Stimulated activated naive CD8-positive, alpha-beta T cell treated with anti-CD3 and anti-CD28 coated beads, Interleukin-15, amount 100 ng/mL, for 72 hours (primary cell): ENCODE measurements around the gene CAPZA1.
A peak's percentile ranks its signal among the peaks of the same experiment; 100 is the strongest.

Experiments
- ATAC-seq: fragments of 150-1000 bp; cut with Tn5 transposase; 2 replicates; pipeline ENCODE4 v1.10.0; 2021; ENCODE audit warnings: mild to moderate bottlenecking, moderate library complexity
- DNase-seq, 2 donors: peaks; one replicate each; pipeline ENCODE4 v3.0.0; 2021 to 2022
- H3K27ac Mint-ChIP-seq, 2 donors: one replicate each; pipeline ENCODE4 v1.8.0; 2022; ENCODE audit warnings: mild to moderate bottlenecking in 2 of 2, mixed read lengths in 2 of 2, moderate library complexity in 2 of 2
- H3K27me3 Mint-ChIP-seq: one replicate; pipeline ENCODE4 v1.8.0; 2022; ENCODE audit warnings: mixed read lengths
- H3K4me1 Mint-ChIP-seq: one replicate; pipeline ENCODE4 v1.8.0; 2022; ENCODE audit warnings: mild to moderate bottlenecking, mixed read lengths
- H3K4me3 Mint-ChIP-seq, 2 donors: one replicate each; pipeline ENCODE4 v1.8.0; 2022; ENCODE audit warnings: mild to moderate bottlenecking in 2 of 2, mixed read lengths in 2 of 2, moderate library complexity in 1 of 2
- H3K9me3 Mint-ChIP-seq, 2 donors: one replicate each; pipeline ENCODE4 v1.8.0; 2022; ENCODE audit warnings: mixed read lengths in 2 of 2

The CAPZA1 gene

DNA sequence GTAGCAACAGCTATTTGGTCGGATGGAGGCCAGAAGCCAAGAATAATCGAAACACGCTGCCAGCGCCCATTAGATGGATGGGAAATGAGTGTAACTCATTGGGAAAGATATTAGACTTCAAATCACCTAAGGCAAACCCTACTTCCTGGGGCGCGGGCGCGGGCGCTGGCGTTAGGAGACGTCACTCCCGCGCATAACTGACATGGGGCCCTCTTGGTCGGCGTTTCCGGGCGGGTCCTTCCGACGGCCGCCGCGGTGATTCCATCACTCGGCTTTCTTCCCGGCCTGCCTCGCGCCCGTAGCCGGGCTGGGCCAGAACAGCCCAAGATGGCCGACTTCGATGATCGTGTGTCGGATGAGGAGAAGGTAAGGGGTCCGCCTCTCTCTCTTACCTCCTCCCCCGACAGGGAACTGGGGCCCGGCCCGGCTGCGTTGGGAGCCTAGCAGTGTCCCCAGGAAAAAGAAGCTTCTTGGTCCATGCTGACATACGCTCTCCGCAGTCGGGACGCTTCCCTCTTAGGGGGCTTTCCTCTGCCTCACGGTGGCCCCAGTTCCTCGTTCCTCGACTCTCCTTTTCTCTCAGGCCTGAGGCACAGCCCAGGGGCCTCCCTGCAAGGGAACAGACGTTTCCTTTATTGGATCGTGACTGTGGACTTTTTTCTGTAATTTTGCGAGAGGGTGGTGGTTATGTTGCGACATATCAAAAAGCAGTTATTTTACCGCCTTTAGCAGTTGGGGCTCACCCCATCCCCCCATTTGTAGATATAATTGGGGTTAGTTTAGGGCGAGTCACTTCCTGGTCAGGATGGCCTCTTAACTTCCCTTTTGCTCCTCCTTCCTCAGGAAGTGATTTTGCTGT lies at the start of gene CAPZA1:
TSS of gene CAPZA1 (plus strand) at position 315 of the 859 bp plus-strand sequence. CDS start at position 328, 13 bp downstream.
- ATAC-seq (peak; percentile 94), DNase-seq (peak; percentile 91 to 93)
- Mint-ChIP-seq H3K27me3 (no peaks in the 10 kb centered on the region), H3K4me1 (peaks cover 27% of the 10 kb centered on the region), H3K9me3 (no peaks in the 10 kb centered on the region), H3K27ac (peak within 1 kb of the TSS; percentile 99 to 100), H3K4me3 (peak within 1 kb of the TSS; percentile 95 to 99)

- no peaks in the 10 kb centered on the region for H3K27me3 Mint-ChIP-seq
- peak overlapping the region in 1 of 2 donors; percentile 31 for H3K27ac Mint-ChIP-seq
- DNase-seq (no peak), ATAC-seq (no peak)
- H3K9me3 Mint-ChIP-seq: no peaks in the 10 kb centered on the region
- H3K4me3 Mint-ChIP-seq: no peak overlapping the region
- no peaks in the 10 kb centered on the region for H3K4me1 Mint-ChIP-seq
These were observed 44.4 kb upstream of the CAPZA1 start for GRCh38 chr1:112575154-112575804.

DNA sequence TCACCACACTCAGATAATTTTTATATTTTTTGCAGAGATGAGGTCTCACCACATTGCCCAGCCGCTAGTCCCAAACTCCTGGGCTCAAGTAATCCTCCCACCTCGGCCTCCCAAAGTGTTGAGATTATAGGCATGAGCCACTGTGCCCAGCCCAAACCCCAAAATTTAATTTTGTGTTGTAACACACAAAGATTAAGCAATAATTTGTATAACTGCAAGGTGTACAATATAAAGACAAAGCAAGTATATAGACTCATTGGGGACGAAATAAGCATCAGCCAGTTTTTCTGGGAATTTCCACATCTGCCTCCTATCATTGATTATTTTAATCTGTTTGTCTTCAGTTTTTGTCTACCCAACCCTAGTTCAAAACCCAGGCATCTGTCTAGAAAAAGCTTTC lies 43.4 kb upstream of the CAPZA1 start:
- no peaks in the 10 kb centered on the region for H3K9me3 Mint-ChIP-seq
- H3K27me3 Mint-ChIP-seq: no peaks in the 10 kb centered on the region
- no peak overlapping the region for H3K4me3 Mint-ChIP-seq
- H3K4me1 Mint-ChIP-seq: no peaks in the 10 kb centered on the region
- DNase-seq (no peak), ATAC-seq (no peak)
- no peak overlapping the region for H3K27ac Mint-ChIP-seq

- no peak overlapping the region for H3K4me3 Mint-ChIP-seq
These were observed 39.7 kb upstream of the CAPZA1 start for GRCh38 chr1:112579801-112580510.

GRCh38 chr1:112581586-112582192 lies 37.9 kb upstream of the CAPZA1 start:
- ATAC-seq (no peak), DNase-seq (no peak)
- no peaks in the 10 kb centered on the region for H3K4me1 Mint-ChIP-seq
- H3K9me3 Mint-ChIP-seq: no peaks in the 10 kb centered on the region
- H3K4me3 Mint-ChIP-seq: no peak overlapping the region
- no peaks in the 10 kb centered on the region for H3K27me3 Mint-ChIP-seq
- H3K27ac Mint-ChIP-seq: peak overlapping the region in 1 of 2 donors; percentile 49

More at GRCh38 chr1:112579801-112580510, 39.7 kb upstream of the CAPZA1 start:
- ATAC-seq (no peak), DNase-seq (no peak)
- Mint-ChIP-seq H3K4me1 (no peaks in the 10 kb centered on the region), H3K9me3 (no peaks in the 10 kb centered on the region), H3K27ac (no peak overlapping the region), H3K27me3 (no peaks in the 10 kb centered on the region)

- Mint-ChIP-seq H3K4me1 (no peaks in the 10 kb centered on the region), H3K27me3 (no peaks in the 10 kb centered on the region), H3K4me3 (no peak overlapping the region), H3K9me3 (no peaks in the 10 kb centered on the region), H3K27ac (no peak overlapping the region)
- ATAC-seq (no peak), DNase-seq (no peak)
These were observed 36.3 kb upstream of the CAPZA1 start for GRCh38 chr1:112583366-112583765.

DNA sequence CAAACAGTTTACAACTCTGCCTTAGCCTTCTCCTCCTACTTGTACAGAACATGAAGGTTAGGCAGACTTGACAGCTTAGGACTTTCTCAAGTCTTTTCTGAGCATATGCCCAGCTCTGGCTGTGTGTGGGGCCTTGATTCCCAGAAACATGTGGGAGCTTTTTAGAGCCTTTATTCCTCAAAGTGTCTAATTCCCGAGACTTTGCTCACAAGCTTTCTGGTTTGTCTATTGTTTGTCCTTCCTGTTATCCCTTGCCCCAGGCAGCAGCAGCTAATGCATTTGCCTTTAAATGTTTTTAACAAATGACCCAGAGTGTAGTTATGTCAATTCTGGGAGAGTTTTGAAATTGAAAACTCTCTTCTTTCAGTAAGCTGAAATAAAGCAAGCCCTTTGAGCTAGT lies 29.9 kb upstream of the CAPZA1 start:
- ATAC-seq: no peak
- Mint-ChIP-seq H3K4me3 (no peak overlapping the region), H3K27ac (no peak overlapping the region), H3K4me1 (no peaks in the 10 kb centered on the region), H3K9me3 (peaks cover 11 to 16% of the 10 kb centered on the region in 2 donors), H3K27me3 (no peaks in the 10 kb centered on the region)
- DNase-seq: no peak

DNA sequence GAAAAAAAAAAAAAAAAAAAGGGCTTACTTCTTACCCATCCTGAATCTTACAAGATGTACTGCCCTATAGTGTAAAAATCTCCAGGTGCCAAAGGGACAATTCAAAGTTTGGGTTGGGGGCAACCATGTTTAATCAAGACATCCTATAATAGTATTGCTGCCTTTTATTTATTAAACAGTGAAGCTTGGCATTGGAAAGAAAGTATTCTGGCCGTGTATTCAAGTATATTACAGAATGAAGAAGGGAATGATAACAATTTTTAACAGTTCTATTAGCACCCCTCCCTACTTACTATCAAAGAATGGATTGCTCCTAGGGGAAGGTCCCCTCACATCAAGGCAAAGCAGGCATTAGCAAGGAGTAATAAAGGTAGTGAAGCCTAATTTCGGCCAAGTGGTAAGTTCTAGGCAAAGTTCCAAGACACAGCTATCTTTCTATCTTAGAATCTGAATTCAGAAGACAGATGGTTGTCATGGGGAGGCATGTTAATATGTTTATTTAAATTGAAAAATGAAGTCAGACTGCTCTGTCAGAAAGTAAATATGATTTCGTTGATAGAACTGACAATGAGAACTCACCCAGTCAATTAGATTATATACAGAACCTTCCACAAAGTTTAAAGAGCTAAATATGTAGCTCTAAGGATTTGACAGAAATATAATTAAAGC lies 25.3 kb upstream of the CAPZA1 start:
- Mint-ChIP-seq H3K4me3 (no peak overlapping the region), H3K27me3 (no peaks in the 10 kb centered on the region), H3K4me1 (no peaks in the 10 kb centered on the region), H3K9me3 (peaks cover 5 to 8% of the 10 kb centered on the region in 2 donors), H3K27ac (no peak overlapping the region)
- ATAC-seq (no peak), DNase-seq (no peak)

- no peaks in the 10 kb centered on the region for H3K4me1 Mint-ChIP-seq
- DNase-seq (no peak), ATAC-seq (no peak)
- H3K9me3 Mint-ChIP-seq: no peaks in the 10 kb centered on the region
- H3K27ac Mint-ChIP-seq: no peak overlapping the region
- no peaks in the 10 kb centered on the region for H3K27me3 Mint-ChIP-seq
- H3K4me3 Mint-ChIP-seq: no peak overlapping the region
These were observed 20.2 kb upstream of the CAPZA1 start for GRCh38 chr1:112599477-112599876.

- no peak overlapping the region for H3K4me3 Mint-ChIP-seq
- H3K4me1 Mint-ChIP-seq: no peaks in the 10 kb centered on the region
- H3K27me3 Mint-ChIP-seq: no peaks in the 10 kb centered on the region
- H3K9me3 Mint-ChIP-seq: no peaks in the 10 kb centered on the region
- ATAC-seq (no peak), DNase-seq (no peak)
- no peak overlapping the region for H3K27ac Mint-ChIP-seq
These were observed 16.6 kb upstream of the CAPZA1 start for GRCh38 chr1:112603012-112603411.

DNA sequence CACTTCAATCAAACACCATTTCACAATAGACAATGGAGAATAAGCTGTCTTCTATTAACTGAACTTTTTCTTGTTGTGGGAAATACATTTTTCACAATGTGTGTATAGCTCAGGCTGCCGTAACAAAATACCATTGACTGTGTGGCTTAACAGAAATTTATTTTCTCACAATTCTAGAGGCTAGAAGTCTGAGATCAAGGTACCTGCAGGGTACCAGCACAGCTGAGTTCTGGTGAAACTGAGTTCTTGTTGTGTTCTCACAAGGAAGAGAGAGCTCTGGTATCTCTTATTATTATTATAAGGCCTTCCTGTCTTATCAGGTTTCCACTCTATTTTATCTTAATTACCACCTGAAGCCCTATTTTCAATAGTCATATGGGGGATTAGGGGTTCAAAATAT lies 16.1 kb upstream of the CAPZA1 start:
- DNase-seq (no peak), ATAC-seq (no peak)
- Mint-ChIP-seq H3K4me3 (no peak overlapping the region), H3K4me1 (no peaks in the 10 kb centered on the region), H3K9me3 (no peaks in the 10 kb centered on the region), H3K27ac (no peak overlapping the region), H3K27me3 (no peaks in the 10 kb centered on the region)

DNA sequence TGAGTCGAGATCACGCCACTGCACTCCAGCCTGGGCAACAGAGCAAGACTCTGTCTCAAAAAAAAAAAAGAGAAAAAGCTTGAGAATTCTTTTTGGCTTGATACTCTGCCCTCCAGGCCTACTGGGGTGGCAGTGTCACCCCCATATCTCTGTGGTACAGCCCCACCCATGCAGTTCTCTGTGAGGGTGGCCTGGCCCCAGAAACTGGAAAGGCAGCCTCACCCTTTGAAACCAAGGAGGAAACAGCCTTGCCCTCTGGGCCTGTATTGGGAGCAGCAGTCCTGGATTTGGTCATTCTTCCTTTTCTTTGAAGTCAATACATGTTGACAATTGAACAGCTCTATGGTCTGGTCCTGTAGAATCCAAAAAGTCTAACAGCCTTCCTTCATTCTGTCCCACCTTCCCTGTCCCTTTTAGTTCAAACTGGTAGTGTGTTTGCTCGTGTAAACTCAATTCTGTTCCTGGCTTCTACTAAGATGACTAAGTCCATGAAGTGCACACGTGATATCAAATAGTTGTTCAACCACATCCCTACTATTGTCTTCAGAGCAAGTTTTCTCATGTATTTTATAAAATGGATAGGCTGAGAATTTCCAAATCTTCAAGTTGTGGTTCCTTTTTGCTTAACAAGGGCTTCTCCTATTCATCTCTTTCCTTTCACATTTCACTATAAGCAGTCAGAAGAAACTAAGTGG lies 13.9 kb upstream of the CAPZA1 start:
- ATAC-seq (no peak), DNase-seq (no peak)
- Mint-ChIP-seq H3K9me3 (no peaks in the 10 kb centered on the region), H3K4me1 (no peaks in the 10 kb centered on the region), H3K27ac (peak overlapping the region in 1 of 2 donors; percentile 63), H3K27me3 (no peaks in the 10 kb centered on the region), H3K4me3 (no peak overlapping the region)

- Mint-ChIP-seq H3K27ac (no peak overlapping the region), H3K4me3 (no peak overlapping the region), H3K27me3 (no peaks in the 10 kb centered on the region), H3K9me3 (no peaks in the 10 kb centered on the region), H3K4me1 (peaks cover 11% of the 10 kb centered on the region)
- DNase-seq: no peak
- ATAC-seq: no peak
These were observed 5.1 kb upstream of the CAPZA1 start for GRCh38 chr1:112614460-112615065.

DNA sequence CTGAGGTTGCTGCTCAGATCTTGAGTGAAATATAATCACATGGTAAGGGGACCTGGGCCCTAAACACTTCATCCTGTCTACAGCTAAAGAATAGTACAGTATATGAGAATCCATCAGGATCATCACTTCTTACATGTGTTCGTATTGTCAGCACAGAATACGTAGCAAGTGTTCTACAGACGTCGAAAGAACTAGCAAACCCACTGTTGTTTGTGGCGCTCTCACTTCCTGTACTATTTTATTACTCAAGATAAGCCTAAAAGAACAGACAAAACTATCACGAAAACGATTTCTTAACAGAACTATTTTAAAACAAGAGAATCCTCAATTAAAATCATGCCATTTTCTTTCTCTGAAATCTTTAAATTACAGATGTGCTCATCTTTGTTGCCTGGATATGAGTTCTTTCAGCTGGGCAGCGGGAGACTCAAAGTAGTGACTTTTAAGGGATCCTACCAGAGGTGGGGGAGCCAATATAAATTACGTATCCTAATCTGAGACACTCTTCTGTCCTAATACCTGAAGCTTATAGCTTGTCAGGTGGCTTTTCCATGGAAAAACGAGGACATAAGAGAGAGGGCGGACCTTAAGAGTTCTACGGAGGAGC lies 1.4 kb upstream of the CAPZA1 start:
- Mint-ChIP-seq H3K4me1 (peaks cover 15% of the 10 kb centered on the region), H3K9me3 (no peaks in the 10 kb centered on the region), H3K27ac (peak overlapping the region; percentile 99 to 100), H3K27me3 (no peaks in the 10 kb centered on the region), H3K4me3 (peak overlapping the region; percentile 95 to 99)
- peak; percentile 17 to 25 for DNase-seq
- ATAC-seq: peak; percentile 29
